H1 (cell line): ENCODE results near the gene MIF. TPM values are rescaled to one million over a fixed set of nuclear protein-coding genes. Genes with fewer than 3 reads are reported as not detected.

Source experiments
- NANOG ChIP-seq: IDR thresholded peaks from 2 replicates; pipeline ENCODE4 v1.6.1; 2011; ENCODE audit warnings: low read length, low read depth, mild to moderate bottlenecking, inconsistent platforms; ENCODE audit not compliant: insufficient read depth, poor library complexity, severe bottlenecking
- ZNF274 ChIP-seq: IDR thresholded peaks from 2 replicates; pipeline ENCODE4 v1.7.0; 2012; ENCODE audit warnings: low read length, borderline replicate concordance; ENCODE audit errors: extremely low read depth
- polyA plus RNA-seq, 7 experiments: library from polyadenylated mRNA; depleted of rRNA in 3 of 7; stranded (reverse) in 5 of 7; unstranded in 2 of 7; fragments of >200 nt in 5 of 7; fragments of 200-250 nt in 2 of 7; gene quantifications; 1 replicate in 5 of 7; 2 replicates in 1 of 7; 4 replicates in 1 of 7; pipeline versions ENCODE4 v1.2.1 to v1.2.3, GENCODE V29; 2011 to 2013; ENCODE audit warnings: missing spikeins in 2 of 7, mixed read lengths in 2 of 7
- total RNA-seq: library from RNA; stranded (reverse); fragmentation: NEBNext Ultra II Directional; extraction: Animal tissue kit (Norgen Biotek cat#: 25700); gene quantifications from 2 replicates; pipeline ENCODE4 v1.2.1, GENCODE V29; 2021

The MIF gene
- total and polyA plus RNA-seq, 2 of the 8 experiments (the other 6 are each of a cell fraction or from before 2014, with no cell fraction given): 1,082 to 1,870 TPM

DNA sequence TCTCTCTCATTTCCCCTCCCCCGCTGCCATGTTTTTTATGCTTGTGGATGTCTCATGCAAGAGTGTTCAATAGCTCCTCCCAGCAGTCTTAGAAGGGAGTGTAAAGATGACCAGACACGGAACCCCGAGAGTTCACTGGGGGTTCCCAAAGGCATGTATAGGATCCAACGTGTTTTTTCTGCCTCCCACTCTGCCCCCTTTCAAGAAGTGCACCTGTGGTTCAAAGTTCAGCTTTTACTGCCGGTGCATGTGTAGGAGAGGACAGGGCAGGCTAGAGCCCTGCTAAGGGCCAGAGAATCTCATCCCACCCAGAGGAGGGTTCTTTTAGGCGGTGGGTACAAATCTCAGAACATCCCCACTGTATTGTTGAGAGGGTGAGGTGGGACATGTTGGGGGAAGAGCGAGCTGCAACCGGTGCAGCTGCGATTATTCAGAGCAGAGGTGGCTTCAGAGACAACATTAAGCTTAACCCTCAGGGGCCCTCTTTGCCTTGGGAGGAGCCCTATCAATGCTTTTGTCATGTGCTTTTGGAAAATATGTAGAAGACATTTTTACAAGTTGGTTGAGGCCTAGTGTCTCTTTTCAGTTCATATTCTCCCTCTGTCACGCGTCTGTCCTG is 14.5 kb downstream of the MIF start (continued):
- TF ChIP-seq ZNF274 (no peak), NANOG (no peak)
